UCSD-AML1 (cell line): ENCODE measurements around the gene CDK2.
"Not testable (repeated sequence)": the region's sequence is repeated elsewhere in the genome, so short reads cannot be mapped to it uniquely, and the experiment has no call there.

ENCODE experiments used
- DNase-seq: peaks from one replicate; lab custom pipeline; 2025; ENCODE audit not compliant: unreplicated experiment; lab: John Stamatoyannopoulos, UW

The CDK2 gene

GRCh38 chr12:55966408-55967281, at the start of gene CDK2:
Gene CDK2, plus strand, starts transcription at chr12:55966830. Its CDS starts 179 bp downstream, at chr12:55967009.
- peak; percentile 89 for DNase-seq

GRCh38 chr12:55919032-55919431, 47.6 kb upstream of the CDK2 start:
- not testable (repeated sequence) for DNase-seq

- DNase-seq, result no peak
These were observed 44.5 kb upstream of the CDK2 start for GRCh38 chr12:55922126-55922525.

GRCh38 chr12:55923648-55924047, 43.0 kb upstream of the CDK2 start:
- not testable (repeated sequence) for DNase-seq

- no peak for DNase-seq
These were observed 41.3 kb upstream of the CDK2 start for GRCh38 chr12:55925371-55925770.

- DNase-seq, result no peak
These were observed 40.5 kb upstream of the CDK2 start for GRCh38 chr12:55925870-55926737.

GRCh38 chr12:55926738-55927587, 39.7 kb upstream of the CDK2 start:
- peak; percentile 94 for DNase-seq

- DNase-seq, result peak; percentile 86
These were observed 38.8 kb upstream of the CDK2 start, which contains the start of gene PYM1 for GRCh38 chr12:55927588-55928502. Gene PYM1, minus strand, starts transcription at chr12:55927894. Its CDS starts 133 bp downstream, at chr12:55927761.

- peak; percentile 55 for DNase-seq
These were observed 37.3 kb upstream of the CDK2 start for GRCh38 chr12:55929306-55929791.

- DNase-seq, result peak; percentile 65
These were observed 35.8 kb upstream of the CDK2 start, which contains the start of gene DGKA for GRCh38 chr12:55930771-55931316. Gene DGKA, plus strand, starts transcription at chr12:55931162. Its CDS starts 5,342 bp downstream, at chr12:55936504.

GRCh38 chr12:55931317-55931779, 35.3 kb upstream of the CDK2 start:
- DNase-seq, result peak; percentile 39

- peak; percentile 52 for DNase-seq
These were observed 34.7 kb upstream of the CDK2 start for GRCh38 chr12:55931780-55932550.

- DNase-seq, result peak; percentile 36
These were observed 34.1 kb upstream of the CDK2 start for GRCh38 chr12:55932551-55932910.

- peak; percentile 46 for DNase-seq
These were observed 33.3 kb upstream of the CDK2 start for GRCh38 chr12:55933169-55933798.

- no peak for DNase-seq
These were observed 32.6 kb upstream of the CDK2 start for GRCh38 chr12:55933799-55934742.

GRCh38 chr12:55934773-55935172, 31.9 kb upstream of the CDK2 start:
- no peak for DNase-seq

GRCh38 chr12:55935738-55936151, 30.9 kb upstream of the CDK2 start:
- no peak for DNase-seq
